ENCODE data around the gene MAP3K5. TPM values are rescaled to one million over a fixed set of nuclear protein-coding genes. Genes with fewer than 3 reads are reported as not detected.
A peak's percentile ranks its signal among the peaks of the same experiment; 100 is the strongest.

MAP3K5 gene
- total RNA-seq, 1 experiment from 2014 or later, result 15.8 TPM

DNA sequence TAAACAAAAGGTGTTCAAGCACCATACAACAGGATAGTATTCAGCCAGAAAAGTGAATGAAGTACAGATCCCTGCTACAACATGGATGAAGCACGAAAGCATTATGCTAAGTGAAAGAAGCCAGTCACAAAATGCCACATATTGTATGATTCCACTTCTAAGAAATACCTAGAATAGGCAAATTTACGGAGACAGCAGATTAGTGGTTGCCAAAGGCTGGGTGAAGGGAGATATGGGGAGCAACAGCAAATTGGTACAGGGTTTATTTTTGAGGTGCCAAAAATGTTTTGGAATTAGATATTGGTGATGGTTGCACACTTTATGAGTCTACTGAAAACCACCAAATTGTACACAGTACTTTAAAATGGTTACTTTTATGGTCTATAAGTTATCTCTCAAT, 23.2 kb downstream of the MAP3K5 start:
- CTCF ChIA-PET, result interaction anchor here (0.5 kb wide), 1 partner anchor 352 kb away, joined by 5 read pairs; no protein-coding TSS in a partner anchor
- H3K4me1 Mint-ChIP-seq (ENCODE audit: low read depth, unreplicated experiment), result peaks cover 27% of the 10 kb centered on the region
- no peak for TF ChIP-seq CTCF (IDR thresholded peaks at IDR 0.05; ENCODE audit: unreplicated experiment)
- no peak overlapping the region for H3K4me3 Mint-ChIP-seq (ENCODE audit: low read depth, unreplicated experiment)
- no peak for DNase-seq
- intact Hi-C loops (cut with micrococcal nuclease; ENCODE audit: unreplicated experiment), result no loop called here
- peaks cover 3% of the 10 kb centered on the region for H3K9me3 Mint-ChIP-seq (ENCODE audit: low read depth, unreplicated experiment)
- no TSS peak for BruUV-seq (replicated peaks)
- no peaks in the 10 kb centered on the region for H3K27me3 Mint-ChIP-seq (ENCODE audit: unreplicated experiment)
- peaks cover 7% of the 10 kb centered on the region for H3K36me3 Mint-ChIP-seq (ENCODE audit: insufficient read depth, unreplicated experiment)
- no peak overlapping the region for H3K27ac Mint-ChIP-seq (ENCODE audit: unreplicated experiment)

DNA sequence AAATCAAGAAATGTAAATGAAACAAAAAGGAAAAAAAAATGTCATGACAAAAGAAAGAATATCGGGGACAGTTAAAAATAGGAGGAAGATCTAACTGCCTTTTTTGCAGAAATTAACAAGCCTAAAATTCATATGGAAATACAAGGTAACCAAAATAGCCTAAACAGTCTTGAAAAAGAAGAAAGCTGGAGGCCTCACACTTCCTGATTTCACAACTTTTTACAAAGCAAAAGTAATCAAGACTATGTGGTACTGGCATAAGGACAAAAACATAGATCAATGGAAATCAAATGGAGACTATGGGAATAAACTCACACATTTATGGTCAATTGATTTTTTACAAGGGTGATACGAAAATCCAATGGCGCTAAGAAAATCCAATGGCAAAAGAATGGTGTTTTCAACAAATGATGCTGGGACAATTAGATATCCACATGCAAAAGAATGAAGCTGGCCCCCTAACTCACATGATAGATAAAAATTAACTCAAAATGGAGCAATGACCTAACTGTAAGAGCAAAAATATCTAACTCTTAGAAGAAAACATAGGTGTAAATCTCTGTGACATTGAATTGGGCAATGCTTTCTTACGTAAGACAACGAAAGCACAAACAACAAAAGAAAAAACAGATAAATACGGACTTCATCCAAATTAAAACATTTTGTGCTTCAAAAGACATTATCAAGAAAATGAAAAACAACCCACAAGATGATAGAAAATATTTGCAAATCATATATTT, 24.5 kb downstream of the MAP3K5 start:
- CTCF ChIA-PET, result interaction anchor here (0.6 kb wide), 1 partner anchor 30 kb away, joined by 4 read pairs; no protein-coding TSS in a partner anchor
- BruUV-seq (replicated peaks), result no TSS peak
- H3K36me3 Mint-ChIP-seq (ENCODE audit: insufficient read depth, unreplicated experiment), result no peaks in the 10 kb centered on the region

DNA sequence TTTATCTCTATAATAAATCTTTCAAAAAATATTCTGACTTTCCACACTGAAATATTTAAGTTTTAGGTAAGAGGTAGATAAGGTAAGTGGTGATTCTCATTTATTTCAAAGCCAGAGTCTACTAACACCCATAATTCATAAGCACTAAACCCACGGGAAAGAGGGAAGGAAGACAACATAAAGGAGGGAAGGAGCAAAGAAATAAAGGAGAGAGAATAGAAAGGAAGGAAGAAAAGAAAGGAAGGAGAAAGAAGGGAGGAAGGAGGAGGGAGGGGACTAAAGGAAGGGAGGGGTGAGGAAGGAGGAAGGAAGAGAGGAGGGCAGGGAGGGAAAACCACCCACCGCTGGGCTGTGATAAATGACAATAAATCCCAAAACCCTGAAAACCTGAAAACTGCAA, 25.2 kb downstream of the MAP3K5 start:
- peak overlapping the region; percentile 1 for H3K27ac Mint-ChIP-seq (ENCODE audit: unreplicated experiment)
- DNase-seq, result no peak
- peak overlapping the region; percentile 1 for H3K4me3 Mint-ChIP-seq (ENCODE audit: low read depth, unreplicated experiment)
- no peaks in the 10 kb centered on the region for H3K9me3 Mint-ChIP-seq (ENCODE audit: low read depth, unreplicated experiment)
- TF ChIP-seq CTCF (IDR thresholded peaks at IDR 0.05; ENCODE audit: unreplicated experiment), result no peak
- H3K36me3 Mint-ChIP-seq (ENCODE audit: insufficient read depth, unreplicated experiment), result no peaks in the 10 kb centered on the region
- intact Hi-C loops (cut with micrococcal nuclease; ENCODE audit: unreplicated experiment), result no loop called here
- BruUV-seq (replicated peaks), result no TSS peak
- peaks cover 25% of the 10 kb centered on the region for H3K4me1 Mint-ChIP-seq (ENCODE audit: low read depth, unreplicated experiment)
- H3K27me3 Mint-ChIP-seq (ENCODE audit: unreplicated experiment), result no peaks in the 10 kb centered on the region
- CTCF ChIA-PET, result no interaction called here

More for the DNA sequence above, 24.5 kb downstream of the MAP3K5 start:
- Mint-ChIP-seq H3K27ac (ENCODE audit: unreplicated experiment) (peak overlapping the region; percentile 1), H3K4me3 (ENCODE audit: low read depth, unreplicated experiment) (peak overlapping the region; percentile 1), H3K9me3 (ENCODE audit: low read depth, unreplicated experiment) (no peaks in the 10 kb centered on the region), H3K27me3 (ENCODE audit: unreplicated experiment) (no peaks in the 10 kb centered on the region), H3K4me1 (ENCODE audit: low read depth, unreplicated experiment) (peaks cover 18% of the 10 kb centered on the region)
- intact Hi-C loops (cut with micrococcal nuclease; ENCODE audit: unreplicated experiment), result no loop called here
- TF ChIP-seq CTCF (IDR thresholded peaks at IDR 0.05; ENCODE audit: unreplicated experiment), result no peak
- no peak for DNase-seq

GRCh38 chr6:136766274-136766673, 26.0 kb downstream of the MAP3K5 start:
- Mint-ChIP-seq H3K36me3 (ENCODE audit: insufficient read depth, unreplicated experiment) (no peaks in the 10 kb centered on the region), H3K27me3 (ENCODE audit: unreplicated experiment) (no peaks in the 10 kb centered on the region), H3K27ac (ENCODE audit: unreplicated experiment) (no peak overlapping the region), H3K4me3 (ENCODE audit: low read depth, unreplicated experiment) (no peak overlapping the region), H3K4me1 (ENCODE audit: low read depth, unreplicated experiment) (peaks cover 33% of the 10 kb centered on the region), H3K9me3 (ENCODE audit: low read depth, unreplicated experiment) (no peaks in the 10 kb centered on the region)
- intact Hi-C loops (cut with micrococcal nuclease; ENCODE audit: unreplicated experiment), result no loop called here
- no TSS peak for BruUV-seq (replicated peaks)
- no peak for DNase-seq
- TF ChIP-seq CTCF (IDR thresholded peaks at IDR 0.05; ENCODE audit: unreplicated experiment), result no peak
- CTCF ChIA-PET, result no interaction called here
